GM15510 (cell line): ENCODE data around the gene CYP26A1.

Experiments used
- POLR2A ChIP-seq: IDR thresholded peaks from 3 replicates; pipeline ENCODE4 v1.6.1; 2011; ENCODE audit warnings: borderline replicate concordance; ENCODE audit not compliant: insufficient read length; ENCODE audit errors: extremely low read depth

Gene CYP26A1

GRCh38 chr10:93061594-93062513 lies 11.8 kb upstream of the CYP26A1 start:
- TF ChIP-seq POLR2A, result no peak

- TF ChIP-seq POLR2A, result no peak
Observed at GRCh38 chr10:93062514-93063143, 11.1 kb upstream of the CYP26A1 start.

- TF ChIP-seq POLR2A, result no peak
Observed at GRCh38 chr10:93063144-93063976, 10.3 kb upstream of the CYP26A1 start.

- TF ChIP-seq POLR2A, result no peak
Observed at GRCh38 chr10:93063977-93064660, 9.6 kb upstream of the CYP26A1 start.

- TF ChIP-seq POLR2A, result no peak
Observed at GRCh38 chr10:93064874-93065660, 8.6 kb upstream of the CYP26A1 start.

GRCh38 chr10:93065675-93066543 lies 7.8 kb upstream of the CYP26A1 start:
- no peak for TF ChIP-seq POLR2A

- no peak for TF ChIP-seq POLR2A
Observed at GRCh38 chr10:93066544-93066913, 7.2 kb upstream of the CYP26A1 start.

- no peak for TF ChIP-seq POLR2A
Observed at GRCh38 chr10:93067443-93068365, 6.0 kb upstream of the CYP26A1 start.

GRCh38 chr10:93068411-93069244 lies 5.1 kb upstream of the CYP26A1 start:
- TF ChIP-seq POLR2A, result no peak

GRCh38 chr10:93069245-93069561 lies 4.5 kb upstream of the CYP26A1 start:
- no peak for TF ChIP-seq POLR2A
